ENCODE data around the gene CMTM8.

The CMTM8 gene

DNA sequence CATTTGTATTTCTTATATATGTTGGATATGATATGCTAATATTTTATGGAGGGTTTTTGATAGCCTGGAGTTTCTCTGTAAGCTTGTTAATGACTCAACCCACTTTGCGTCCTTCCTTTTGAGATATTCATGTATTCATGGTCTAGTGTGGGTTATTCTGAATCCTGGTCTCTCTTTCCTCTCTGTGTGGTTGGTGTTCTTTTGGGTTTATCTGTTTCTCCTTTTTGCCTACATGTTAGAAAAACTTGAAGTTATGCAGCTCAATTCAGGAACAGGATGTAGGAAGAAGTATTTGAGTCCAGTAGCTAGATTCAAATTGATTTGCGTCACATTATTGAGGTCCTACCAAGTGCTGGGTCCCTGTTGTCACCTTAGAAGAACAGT, 181.3 kb downstream of the CMTM8 start:
- no peak for DNase-seq
